ENCODE results near the gene SLC7A9. TPM values are rescaled to one million over a fixed set of nuclear protein-coding genes. Genes with fewer than 3 reads are reported as not detected.

The SLC7A9 gene
- total and polyA plus RNA-seq, 7 donors: 0.20 to 0.49 (median 0.36) TPM; not detected in 4

DNA sequence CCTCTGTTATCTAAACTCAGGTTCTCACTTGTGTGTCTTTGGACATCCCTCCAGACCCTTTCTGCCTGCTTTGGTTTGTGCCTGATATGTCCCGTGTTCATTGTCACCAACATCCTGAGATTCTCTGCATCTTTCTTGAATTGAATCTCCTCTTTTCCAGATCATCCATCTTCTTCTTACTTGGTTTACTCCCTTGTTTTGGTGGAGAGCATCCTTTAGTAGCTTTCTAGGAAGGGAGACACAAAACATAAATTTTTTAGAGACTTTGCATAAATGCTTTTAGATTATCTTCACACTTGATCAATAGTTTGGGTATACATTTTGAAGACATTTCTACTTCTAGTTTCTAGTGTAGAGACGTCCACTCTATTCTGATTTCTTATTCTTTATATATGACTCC, 88.3 kb downstream of the SLC7A9 start:
- Histone ChIP-seq H3K27ac (no peak overlapping the region), H3K9me3 (peaks cover 0 to 5% (median 0%) of the 10 kb centered on the region in 4 donors), H3K4me1 (no peaks in the 10 kb centered on the region), H3K27me3 (no peaks in the 10 kb centered on the region), H3K36me3 (no peaks in the 10 kb centered on the region), H3K4me3 (no peak overlapping the region)
- no peak for DNase-seq
- intact Hi-C loops (cut with DNase I): no loop called here
- 93 to 94% methylated on average over 2 of the region's 2 CpGs for WGBS, 2 donors
- TF ChIP-seq POLR2A (IDR thresholded peaks at IDR 0.05) (no peak), CTCF (IDR thresholded peaks at IDR 0.05) (no peak), POLR2AphosphoS5 (IDR thresholded peaks at IDR 0.05) (no peak), EP300 (IDR thresholded peaks at IDR 0.05) (no peak)

Small RNAs within 50 kb of the gene (small RNA-seq; reads per million reads assigned to genes)
- 0 reads per million in 3 donors for gene RN7SKP22

Other genes starting within 250 kb of the SLC7A9 start
- 10 to 100 TPM; 34.1 to 48.5 (median 40.4) TPM for gene ANKRD27, start 194.6 kb downstream of the SLC7A9 start, total RNA-seq
- 10 to 100 TPM; 13.8 to 16.9 (median 15.7) TPM for gene ANKRD27, start 194.6 kb downstream of the SLC7A9 start, polyA plus RNA-seq
- under 1 TPM in 3 of 4 donors, not detected in 1; 0.28 to 0.82 (median 0.36) TPM for gene RGS9BP, start 193.9 kb downstream of the SLC7A9 start, total RNA-seq
- gene RGS9BP, start 193.9 kb downstream of the SLC7A9 start, polyA plus RNA-seq: under 1 TPM in 1 of 3 donors, not detected in 2; 0.04 TPM
- gene NUDT19, start 177.9 kb downstream of the SLC7A9 start, total RNA-seq: 1 to 10 TPM; 6.1 to 6.9 (median 6.7) TPM
- 10 to 100 TPM in 1 of 3 donors, 1 to 10 TPM in 2; 6.6 to 10.7 (median 8.8) TPM for gene NUDT19, start 177.9 kb downstream of the SLC7A9 start, polyA plus RNA-seq
- 1 to 10 TPM in 1 of 4 donors, under 1 TPM in 1, not detected in 2; 0.28 to 1.5 TPM for gene TDRD12, start 150.0 kb downstream of the SLC7A9 start, total RNA-seq
- gene TDRD12, start 150.0 kb downstream of the SLC7A9 start, polyA plus RNA-seq: under 1 TPM in 1 of 3 donors, not detected in 2; 0.06 TPM
- 10 to 100 TPM; 11.1 to 17.5 (median 16.7) TPM for gene CEP89, start 102.2 kb upstream of the SLC7A9 start, total RNA-seq
- gene CEP89, start 102.2 kb upstream of the SLC7A9 start, polyA plus RNA-seq: 10 to 100 TPM in 1 of 3 donors, 1 to 10 TPM in 2; 3.7 to 10.1 (median 8.4) TPM
- gene FAAP24, start 102.5 kb upstream of the SLC7A9 start, total RNA-seq: 1 to 10 TPM in 3 of 4 donors, under 1 TPM in 1; 0.14 to 2.3 (median 1.8) TPM
- gene FAAP24, start 102.5 kb upstream of the SLC7A9 start, polyA plus RNA-seq: 1 to 10 TPM in 2 of 3 donors, under 1 TPM in 1; 0.92 to 4.2 (median 3.5) TPM
- gene RHPN2, start 195.1 kb upstream of the SLC7A9 start, total RNA-seq: 1 to 10 TPM; 1.7 to 3.2 (median 2.4) TPM
- gene RHPN2, start 195.1 kb upstream of the SLC7A9 start, polyA plus RNA-seq: 10 to 100 TPM; 28.8 to 84.8 (median 30.1) TPM
- 1 to 10 TPM; 5.3 to 10.0 (median 7.4) TPM for gene GPATCH1, start 211.4 kb upstream of the SLC7A9 start, total RNA-seq
- 1 to 10 TPM; 5.4 to 7.2 (median 5.8) TPM for gene GPATCH1, start 211.4 kb upstream of the SLC7A9 start, polyA plus RNA-seq

Data from sigmoid colon (tissue), 7 donors.